ENCODE results near the gene DCAKD.

DNA sequence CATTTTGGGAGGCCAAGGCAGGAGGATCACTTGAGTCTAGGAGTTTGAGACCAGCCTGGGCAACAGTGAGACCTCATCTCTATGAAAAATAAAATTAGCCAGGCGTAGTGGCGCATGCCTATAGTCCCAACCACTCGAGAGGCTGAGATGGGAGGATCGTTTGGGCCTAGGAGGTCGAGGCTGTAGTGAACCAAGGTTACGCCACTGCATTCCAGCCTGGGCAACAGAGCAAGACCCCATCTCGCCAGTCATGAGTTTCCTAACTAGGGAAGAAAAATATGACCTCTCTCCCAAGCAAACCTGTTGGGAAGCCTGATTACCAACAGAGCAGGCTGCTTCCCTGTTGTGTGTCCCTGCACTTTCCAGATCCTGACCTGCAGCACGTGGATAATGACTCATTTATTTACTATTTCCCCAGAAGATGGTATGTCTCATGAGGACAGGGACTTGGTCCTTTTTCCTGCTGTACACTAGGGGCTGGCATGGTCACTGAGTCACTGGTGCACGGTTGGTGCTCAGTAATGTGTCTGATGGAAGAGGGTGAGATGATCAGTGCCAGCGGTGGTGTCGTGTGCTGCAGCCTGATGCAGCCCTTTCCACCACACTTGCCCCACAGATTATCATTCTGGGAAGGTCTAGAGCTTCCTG lies 40.5 kb upstream of the DCAKD start:
- TF ChIP-seq ELF4 (IDR thresholded peaks at IDR 0.05) (no peak), SUZ12 (IDR thresholded peaks at IDR 0.05) (no peak), SP1 (IDR thresholded peaks at IDR 0.05) (no peak), HDGF (IDR thresholded peaks at IDR 0.05; ENCODE audit: borderline replicate concordance) (no peak), FOXK2 (IDR thresholded peaks at IDR 0.05) (no peak), L3MBTL2 (conservative IDR thresholded peaks at IDR 0.05) (no peak), ARNT (IDR thresholded peaks at IDR 0.05) (no peak), FOXM1 (IDR thresholded peaks at IDR 0.05; ENCODE audit: borderline replicate concordance) (no peak), FOXA1 (IDR thresholded peaks at IDR 0.05) (no peak), BHLHE40 (IDR thresholded peaks at IDR 0.05; ENCODE audit: borderline replicate concordance) (no peak)
- TF ChIP-seq, protein P1, sequence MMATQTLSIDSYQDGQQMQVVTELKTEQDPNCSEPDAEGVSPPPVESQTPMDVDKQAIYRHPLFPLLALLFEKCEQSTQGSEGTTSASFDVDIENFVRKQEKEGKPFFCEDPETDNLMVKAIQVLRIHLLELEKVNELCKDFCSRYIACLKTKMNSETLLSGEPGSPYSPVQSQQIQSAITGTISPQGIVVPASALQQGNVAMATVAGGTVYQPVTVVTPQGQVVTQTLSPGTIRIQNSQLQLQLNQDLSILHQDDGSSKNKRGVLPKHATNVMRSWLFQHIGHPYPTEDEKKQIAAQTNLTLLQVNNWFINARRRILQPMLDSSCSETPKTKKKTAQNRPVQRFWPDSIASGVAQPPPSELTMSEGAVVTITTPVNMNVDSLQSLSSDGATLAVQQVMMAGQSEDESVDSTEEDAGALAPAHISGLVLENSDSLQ (IDR thresholded peaks at IDR 0.05), result no peak

Data from HEK293T (cell line).